Posterior vena cava (tissue), 2 donors: Measurements from ENCODE around the gene OR5H2. TPM values are rescaled to one million over a fixed set of nuclear protein-coding genes. Genes with fewer than 3 reads are reported as not detected.

Source experiments
- DNase-seq: peaks from one replicate; pipeline ENCODE4 v3.0.0-alpha.2; 2020; ENCODE audit warnings: low spot score
- intact Hi-C, 2 donors: fragments of 100-400 bp; cut with DNase I; formaldehyde crosslinking; loops; one replicate each; pipeline versions ENCODE4 v1.14.1 to v1.14.2; 2022 to 2023
- total RNA-seq, 2 donors: library from RNA; stranded (reverse); fragmentation: NEBNext Ultra II Directional; extraction: Animal tissue kit (Norgen Biotek cat#: 25700); gene quantifications; one replicate each; pipeline ENCODE4 v1.2.1, GENCODE V29; 2021
- donor health status: DM: yes; HTN: yes; CAD: no.
- donor health status: DM: yes; HTN: yes; CAD: no.

The OR5H2 gene
- total RNA-seq, 2 donors from 2014 or later = not detected

GRCh38 chr3:98328933-98329332 lies 46.6 kb downstream of the OR5H2 start:
- DNase-seq = no peak

GRCh38 chr3:98329392-98330124 lies 47.3 kb downstream of the OR5H2 start:
- intact Hi-C loops = no loop called here

More at GRCh38 chr3:98328933-98329332, 46.6 kb downstream of the OR5H2 start:
- intact Hi-C loops = no loop called here

GRCh38 chr3:98331329-98331728 lies 49.0 kb downstream of the OR5H2 start:
- no peak for DNase-seq
- intact Hi-C loops = no loop called here

More at GRCh38 chr3:98329392-98330124, 47.3 kb downstream of the OR5H2 start:
- DNase-seq = no peak

Other genes starting within 250 kb of the OR5H2 start
- gene GABRR3, start 247.2 kb upstream of the OR5H2 start, total RNA-seq = not detected
- not detected for gene OR5AC2, start 195.3 kb upstream of the OR5H2 start, total RNA-seq
- gene OR5H1, start 151.8 kb upstream of the OR5H2 start, total RNA-seq = not detected
- not detected for gene OR5H14, start 135.0 kb upstream of the OR5H2 start, total RNA-seq
- gene OR5H15, start 115.8 kb upstream of the OR5H2 start, total RNA-seq = not detected
- not detected for gene OR5H6, start 18.3 kb upstream of the OR5H2 start, total RNA-seq
- not detected for gene OR5K4, start 71.3 kb downstream of the OR5H2 start, total RNA-seq
- not detected for gene OR5K3, start 108.2 kb downstream of the OR5H2 start, total RNA-seq
- gene OR5K1, start 180.7 kb downstream of the OR5H2 start, total RNA-seq = not detected
- not detected for gene OR5K2, start 215.2 kb downstream of the OR5H2 start, total RNA-seq
- 100 to 1,000 TPM; 105 to 114 TPM for gene CLDND1, start 240.4 kb downstream of the OR5H2 start, total RNA-seq
- not detected for gene GPR15, start 249.5 kb downstream of the OR5H2 start, total RNA-seq